VCaP (cell line): ENCODE data around the gene NOL9.

Source experiments
- H3K27ac ChIP-seq: fragments of 450-650 bp; 2 replicates; pipeline ENCODE4 v1.5.1; 2017
- CTCF ChIP-seq: fragments of 450-650 bp; conservative IDR thresholded peaks from 2 replicates; pipeline ENCODE4 v1.5.1; 2017; ENCODE audit warnings: mild to moderate bottlenecking, moderate library complexity

NOL9 gene

GRCh38 chr1:6491966-6492365, 62.3 kb downstream of the NOL9 start:
- 0 out of 2 replicates have a peak overlapping the region, but pooled peaks have one; percentile 87 for H3K27ac ChIP-seq
- no peak for TF ChIP-seq CTCF

GRCh38 chr1:6491480-6491962, 62.8 kb downstream of the NOL9 start, which contains the start of gene PLEKHG5:
Gene PLEKHG5 (minus strand): TSS chr1:6491667. CDS start chr1:6477571, 14,096 bp downstream.
- no peak for TF ChIP-seq CTCF
- peak within 1 kb of the TSS; percentile 87 for H3K27ac ChIP-seq

GRCh38 chr1:6491081-6491449, 63.2 kb downstream of the NOL9 start:
- TF ChIP-seq CTCF, result no peak
- peak overlapping the region; percentile 87 for H3K27ac ChIP-seq

- TF ChIP-seq CTCF, result peak; percentile 35
- H3K27ac ChIP-seq, result peak overlapping the region; percentile 87
Measured at GRCh38 chr1:6490181-6491080, 63.9 kb downstream of the NOL9 start.

GRCh38 chr1:6489799-6490180, 64.5 kb downstream of the NOL9 start:
- peak; percentile 99 for TF ChIP-seq CTCF
- peak overlapping the region; percentile 87; the same call in 1 of the 2 replicates for H3K27ac ChIP-seq

GRCh38 chr1:6489383-6489765, 64.9 kb downstream of the NOL9 start:
- TF ChIP-seq CTCF, result no peak
- no peak overlapping the region for H3K27ac ChIP-seq

GRCh38 chr1:6488602-6489382, 65.5 kb downstream of the NOL9 start:
- H3K27ac ChIP-seq, result no peak overlapping the region
- no peak for TF ChIP-seq CTCF
